Epithelial cell of prostate (primary cell): ENCODE data around the gene WFIKKN1.
A peak's percentile ranks its signal among the peaks of the same experiment; 100 is the strongest.

Experiments
- DNase-seq: peaks from one replicate; pipeline ENCODE4 v3.0.0-alpha.2; 2011; ENCODE audit warnings: low read depth, low spot score
- H3K27ac ChIP-seq: fragments of 450-650 bp; 2 replicates; pipeline ENCODE4 v1.5.1; 2017; ENCODE audit warnings: mild to moderate bottlenecking

WFIKKN1 gene

DNA sequence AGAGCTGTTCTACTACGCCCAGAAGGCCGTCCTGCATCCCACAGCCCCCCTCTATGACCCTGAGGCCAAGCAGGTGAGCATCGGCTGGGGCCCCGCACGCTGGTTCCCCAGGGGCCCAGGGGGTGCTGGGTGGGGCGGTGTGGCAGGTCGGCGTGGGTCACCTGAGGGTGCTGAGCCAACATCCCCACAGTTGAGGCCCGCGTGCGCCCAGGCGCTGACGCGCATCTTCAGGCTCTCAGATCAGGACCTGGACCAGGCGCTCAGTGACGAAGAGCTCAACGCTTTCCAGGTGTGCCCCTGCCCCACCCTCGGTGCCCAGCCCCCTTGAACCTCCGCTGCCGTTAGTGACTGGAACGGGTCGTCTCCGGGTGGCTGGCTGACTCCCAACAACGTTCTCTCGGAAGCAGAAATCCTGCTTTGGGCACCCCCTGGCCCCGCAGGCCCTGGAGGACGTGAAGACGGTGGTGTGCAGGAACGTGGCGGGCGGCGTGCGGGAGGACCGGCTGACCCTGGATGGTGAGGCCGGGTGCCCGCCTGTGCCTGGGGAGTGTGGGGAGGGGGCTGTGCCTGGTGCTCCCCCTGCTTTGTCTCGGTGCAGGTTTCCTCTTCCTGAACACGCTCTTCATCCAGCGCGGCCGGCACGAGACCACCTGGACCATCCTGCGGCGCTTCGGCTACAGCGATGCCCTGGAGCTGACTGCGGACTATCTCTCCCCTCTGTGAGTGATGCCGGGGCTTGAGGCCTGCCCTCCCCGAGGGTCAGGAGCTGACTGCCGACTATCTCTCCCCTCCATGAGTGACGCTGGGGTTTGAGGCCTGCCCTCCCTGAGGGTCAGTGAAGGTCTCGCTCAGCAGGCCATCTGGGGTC is 39.9 kb downstream of the WFIKKN1 start:
- H3K27ac ChIP-seq = no peak overlapping the region
- DNase-seq = no peak

DNA sequence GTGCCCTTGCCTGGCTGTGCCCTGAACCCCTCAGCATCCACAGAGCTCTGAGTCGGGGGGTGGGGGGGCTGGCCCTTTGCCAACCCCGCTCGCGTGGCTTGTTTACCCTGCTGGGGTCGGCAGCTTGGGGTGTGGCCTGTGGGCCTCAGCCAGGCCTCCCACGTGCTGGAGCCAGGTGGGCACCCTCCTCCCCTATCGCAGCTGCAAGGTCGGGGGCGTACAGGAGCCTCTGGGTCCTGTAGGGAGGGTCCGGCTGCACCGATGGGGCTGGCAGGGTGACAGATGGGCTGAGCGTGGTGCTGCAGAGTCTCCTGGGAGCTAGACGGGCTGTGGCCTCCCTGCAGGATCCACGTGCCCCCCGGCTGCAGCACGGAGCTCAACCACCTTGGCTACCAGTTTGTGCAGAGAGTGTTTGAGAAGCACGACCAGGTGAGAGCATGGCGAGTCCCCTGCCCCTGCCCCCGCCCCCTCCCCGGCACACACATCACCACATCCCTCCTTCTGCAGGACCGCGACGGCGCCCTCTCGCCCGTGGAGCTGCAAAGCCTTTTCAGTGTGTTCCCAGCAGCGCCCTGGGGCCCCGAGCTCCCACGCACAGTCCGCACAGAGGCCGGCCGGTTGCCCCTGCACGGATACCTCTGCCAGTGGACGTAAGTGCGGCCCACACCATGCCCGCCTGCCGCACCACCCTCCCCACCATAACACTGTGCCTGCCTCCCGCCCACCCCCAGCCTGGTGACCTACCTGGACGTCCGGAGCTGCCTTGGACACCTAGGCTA is 40.8 kb downstream of the WFIKKN1 start:
- no peak for DNase-seq
- no peak overlapping the region for H3K27ac ChIP-seq

DNA sequence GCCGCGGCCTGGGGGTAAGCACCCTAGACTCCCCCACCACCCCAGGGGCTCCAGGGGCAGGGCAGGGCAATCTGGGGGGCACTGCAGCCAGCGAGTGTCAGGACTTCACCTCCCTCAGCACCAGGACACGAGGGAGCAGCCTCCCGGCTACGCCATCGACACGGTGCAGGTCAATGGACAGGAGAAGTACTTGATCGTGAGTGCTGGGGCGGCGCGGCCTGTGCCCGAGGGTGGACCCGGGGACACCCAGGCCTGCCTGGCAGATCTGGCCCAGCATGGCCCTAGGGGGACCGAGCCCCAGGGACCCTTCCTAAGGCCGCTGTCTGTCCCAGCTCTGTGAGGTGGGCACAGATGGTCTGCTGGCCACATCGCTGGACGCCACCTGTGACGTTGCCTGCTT is 41.6 kb downstream of the WFIKKN1 start:
- H3K27ac ChIP-seq = no peak overlapping the region
- no peak for DNase-seq

DNA sequence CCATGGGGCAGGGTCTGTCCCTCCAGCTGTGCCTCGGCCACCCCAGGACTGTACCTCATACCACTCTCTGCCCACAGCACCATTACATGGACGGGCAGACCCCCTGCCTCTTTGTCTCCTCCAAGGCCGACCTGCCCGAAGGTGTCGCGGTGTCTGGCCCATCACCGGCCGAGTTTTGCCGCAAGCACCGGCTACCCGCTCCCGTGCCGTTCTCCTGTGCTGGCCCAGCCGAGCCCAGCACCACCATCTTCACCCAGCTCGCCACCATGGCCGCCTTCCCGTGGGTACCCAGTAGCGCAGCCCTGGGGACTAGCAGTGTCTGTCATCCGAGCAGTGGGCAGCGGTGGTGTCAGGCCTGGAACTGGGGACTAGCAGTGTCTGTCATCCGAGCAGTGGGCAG is 42.1 kb downstream of the WFIKKN1 start:
- no peak for DNase-seq
- peak overlapping the region; percentile 39 for H3K27ac ChIP-seq

DNA sequence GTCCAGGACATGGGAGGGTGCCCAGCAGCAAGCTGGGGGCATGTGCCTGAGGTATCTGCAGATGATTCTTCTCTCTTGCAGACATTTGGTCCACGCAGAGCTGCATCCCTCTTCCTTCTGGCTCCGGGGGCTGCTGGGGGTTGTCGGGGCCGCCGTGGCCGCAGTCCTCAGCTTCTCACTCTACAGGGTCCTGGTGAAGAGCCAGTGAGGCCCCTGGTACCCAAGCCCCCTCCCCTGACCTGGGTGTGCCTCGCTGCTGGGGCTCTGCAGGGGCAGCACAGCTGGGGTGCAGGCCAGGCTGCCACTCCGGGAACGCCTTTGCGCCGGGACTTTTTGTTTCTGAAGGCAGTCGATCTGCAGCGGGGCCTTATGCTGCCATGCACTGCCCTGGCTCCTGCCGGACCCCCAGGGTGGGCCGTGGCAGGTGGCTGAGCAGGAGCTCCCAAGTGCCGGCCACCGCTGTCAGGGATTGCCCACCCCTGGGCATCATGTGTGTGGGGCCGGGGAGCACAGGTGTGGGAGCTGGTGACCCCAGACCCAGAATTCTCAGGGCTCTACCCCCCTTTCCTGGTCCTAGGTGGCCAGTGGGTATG is 42.7 kb downstream of the WFIKKN1 start:
- no peak for DNase-seq
- peak overlapping the region; percentile 39 for H3K27ac ChIP-seq

DNA sequence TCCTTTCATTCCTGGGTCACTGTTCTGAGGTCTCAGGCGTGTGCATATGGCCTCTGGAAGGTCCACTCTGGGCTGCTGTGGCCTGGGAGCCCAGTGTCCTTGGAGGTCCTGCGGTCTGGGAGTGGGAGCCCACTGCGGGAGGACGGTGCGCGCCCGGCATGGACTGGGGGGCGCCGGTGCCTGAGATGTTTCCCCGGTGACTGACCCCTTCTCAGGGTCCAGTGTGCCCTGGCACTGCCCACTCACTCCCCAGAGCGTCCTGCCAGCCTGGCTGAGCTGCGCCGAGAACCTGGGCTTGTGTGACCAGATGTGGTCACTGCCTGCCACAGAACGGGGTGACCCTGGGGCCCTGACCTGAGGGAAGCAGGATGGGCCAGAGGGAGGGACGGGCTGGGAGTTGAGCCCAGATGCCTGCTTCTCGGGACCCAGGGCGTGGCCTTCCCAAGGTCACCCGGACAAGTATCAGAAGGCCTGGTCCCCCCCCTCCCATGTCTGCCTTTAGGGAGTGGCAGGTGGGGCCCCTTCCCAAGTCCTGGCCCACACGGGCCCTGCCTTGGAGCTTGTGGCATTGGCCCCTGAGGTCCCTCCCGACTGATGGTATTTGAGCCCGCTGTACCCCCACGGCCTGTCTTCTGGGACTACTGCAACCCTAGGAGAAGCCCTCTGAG is 43.6 kb downstream of the WFIKKN1 start:
- DNase-seq = no peak
- H3K27ac ChIP-seq = peak overlapping the region; percentile 39

DNA sequence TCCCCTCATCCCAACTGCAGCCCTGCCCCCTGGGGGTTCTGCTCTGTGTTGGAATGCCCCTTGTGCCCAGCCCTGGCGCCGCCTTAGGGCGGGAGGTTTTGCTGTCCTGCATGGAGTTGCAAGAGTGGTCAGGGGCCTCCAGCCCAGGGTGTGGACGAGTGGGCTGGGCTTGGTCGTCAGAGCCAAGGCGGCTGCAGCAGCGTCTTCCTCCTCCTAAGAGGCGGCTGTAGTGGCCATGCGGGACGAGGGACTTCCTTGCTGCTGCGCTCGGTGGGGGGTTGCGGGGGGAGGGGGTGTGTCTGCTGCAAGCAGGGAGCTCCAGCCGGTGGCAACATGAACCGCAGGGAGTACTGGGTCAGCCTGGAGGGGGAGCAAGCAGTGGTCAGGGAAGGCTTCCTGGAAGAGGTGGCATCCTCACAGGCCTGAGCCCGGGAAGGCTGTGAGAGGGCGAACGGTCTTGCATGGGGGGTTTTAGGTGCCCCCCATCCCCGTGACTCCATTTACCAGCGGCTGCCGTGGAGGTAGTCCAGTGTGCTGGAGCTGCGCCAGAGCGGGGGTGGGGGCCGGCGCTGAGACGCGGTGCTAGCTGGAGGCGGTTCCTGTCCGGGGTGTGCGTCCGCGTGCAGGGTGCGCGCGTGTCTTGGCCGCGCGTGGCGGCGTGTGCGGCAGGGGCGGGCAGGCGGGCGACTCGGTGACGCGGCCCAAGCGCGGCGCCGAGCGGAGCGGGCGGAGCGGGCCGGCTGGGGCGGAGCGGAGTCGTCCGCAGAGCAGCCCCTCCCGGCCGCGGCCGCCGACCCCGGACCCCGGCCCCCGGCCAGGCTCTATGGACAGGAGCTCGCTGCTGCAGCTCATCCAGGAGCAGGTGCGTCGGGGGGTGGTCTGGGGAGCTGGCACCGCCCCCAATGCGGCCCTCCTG is 44.4 kb downstream of the WFIKKN1 start, which contains the start of gene RHBDL1:
Gene RHBDL1, plus strand, starts transcription at position 704 of the 916 bp plus-strand sequence. Its CDS starts 120 bp downstream, at position 824.
- DNase-seq = no peak
- peak within 1 kb of the TSS; percentile 58 for H3K27ac ChIP-seq

DNA sequence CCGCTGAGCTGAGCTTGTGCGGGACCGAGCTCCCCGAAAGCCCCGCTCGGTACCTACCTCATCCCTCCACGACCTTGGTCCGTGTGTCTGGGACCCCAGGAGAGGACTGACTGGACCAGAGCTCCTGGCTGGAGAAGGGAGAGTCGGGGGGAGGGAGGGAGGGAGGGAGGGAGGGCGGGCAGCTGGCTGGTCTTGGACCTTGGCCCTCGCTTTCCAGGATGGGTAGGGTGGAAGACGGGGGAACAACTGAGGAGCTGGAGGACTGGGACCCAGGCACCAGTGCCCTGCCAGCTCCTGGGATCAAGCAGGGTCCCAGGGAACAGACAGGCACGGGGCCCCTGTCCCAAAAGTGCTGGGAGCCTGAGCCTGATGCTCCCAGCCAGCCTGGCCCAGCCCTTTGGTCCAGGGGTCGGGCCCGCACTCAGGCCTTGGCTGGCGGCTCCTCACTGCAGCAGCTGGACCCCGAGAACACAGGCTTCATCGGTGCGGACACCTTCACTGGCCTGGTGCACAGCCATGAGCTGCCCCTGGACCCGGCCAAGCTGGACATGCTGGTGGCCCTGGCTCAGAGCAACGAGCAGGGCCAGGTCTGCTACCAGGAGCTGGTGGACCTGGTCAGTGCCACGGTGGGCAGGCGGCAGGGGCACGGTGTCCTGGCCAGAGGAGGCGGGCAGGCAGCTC is 45.2 kb downstream of the WFIKKN1 start:
- DNase-seq = no peak
- peak overlapping the region; percentile 58 for H3K27ac ChIP-seq

DNA sequence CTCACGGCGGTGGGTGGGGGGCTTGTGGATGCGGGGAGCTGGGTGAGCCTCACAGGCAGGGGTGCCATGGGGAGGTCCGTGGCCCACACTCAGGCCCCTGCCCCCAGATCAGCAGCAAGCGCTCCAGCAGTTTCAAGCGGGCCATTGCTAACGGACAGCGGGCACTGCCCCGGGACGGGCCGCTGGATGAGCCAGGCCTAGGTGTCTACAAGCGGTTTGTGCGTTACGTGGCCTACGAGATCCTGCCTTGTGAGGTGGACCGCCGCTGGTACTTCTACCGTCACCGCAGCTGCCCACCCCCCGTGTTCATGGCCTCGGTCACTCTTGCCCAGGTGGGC is 45.7 kb downstream of the WFIKKN1 start:
- H3K27ac ChIP-seq = peak overlapping the region; percentile 58
- DNase-seq = no peak

DNA sequence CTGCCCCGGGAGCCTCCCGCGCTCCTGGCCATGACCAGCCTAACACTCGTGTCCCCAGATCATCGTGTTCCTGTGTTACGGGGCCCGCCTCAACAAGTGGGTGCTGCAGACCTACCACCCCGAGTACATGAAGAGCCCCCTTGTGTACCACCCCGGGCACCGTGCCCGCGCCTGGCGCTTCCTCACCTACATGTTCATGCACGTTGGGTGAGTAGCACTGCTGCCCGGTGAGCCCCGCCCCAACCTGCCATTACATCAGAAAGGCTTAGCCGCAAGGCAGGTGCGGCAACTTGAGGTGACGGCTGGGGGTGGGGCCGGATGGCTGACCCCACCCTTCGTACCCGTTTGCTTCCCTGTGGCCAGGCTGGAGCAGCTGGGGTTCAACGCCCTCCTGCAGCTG is 46.1 kb downstream of the WFIKKN1 start:
- peak; percentile 91 for DNase-seq
- H3K27ac ChIP-seq = peak overlapping the region; percentile 58

DNA sequence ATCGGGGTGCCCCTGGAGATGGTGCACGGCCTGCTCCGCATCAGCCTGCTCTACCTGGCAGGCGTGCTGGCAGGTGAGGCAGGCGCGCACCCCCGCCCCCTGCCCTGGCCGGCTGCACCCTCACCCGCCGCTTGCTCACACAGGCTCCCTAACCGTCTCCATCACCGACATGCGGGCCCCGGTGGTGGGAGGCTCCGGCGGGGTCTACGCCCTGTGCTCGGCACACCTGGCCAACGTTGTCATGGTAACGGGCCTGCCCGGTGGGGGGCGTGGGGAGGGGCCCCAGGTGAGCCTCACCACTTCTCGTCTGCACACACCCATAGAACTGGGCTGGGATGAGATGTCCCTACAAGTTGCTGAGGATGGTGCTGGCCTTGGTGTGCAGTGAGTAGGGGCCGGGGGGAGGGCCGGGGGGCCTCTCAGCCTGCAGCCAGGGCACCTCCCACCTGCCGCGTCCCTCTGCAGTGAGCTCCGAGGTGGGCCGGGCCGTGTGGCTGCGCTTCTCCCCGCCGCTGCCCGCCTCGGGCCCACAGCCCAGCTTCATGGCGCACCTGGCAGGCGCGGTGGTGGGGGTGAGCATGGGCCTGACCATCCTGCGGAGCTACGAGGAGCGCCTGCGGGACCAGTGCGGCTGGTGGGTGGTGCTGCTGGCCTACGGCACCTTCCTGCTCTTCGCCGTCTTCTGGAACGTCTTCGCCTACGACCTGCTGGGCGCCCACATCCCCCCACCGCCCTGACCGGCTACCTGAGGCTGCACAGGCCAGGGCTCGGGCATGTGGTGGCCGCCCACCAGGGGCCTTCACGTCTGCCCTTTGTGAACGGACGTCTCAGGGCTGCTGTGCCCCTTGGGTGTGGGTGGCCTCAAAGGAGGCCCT is 46.8 kb downstream of the WFIKKN1 start:
- DNase-seq = no peak
- H3K27ac ChIP-seq = peak overlapping the region; percentile 58

DNA sequence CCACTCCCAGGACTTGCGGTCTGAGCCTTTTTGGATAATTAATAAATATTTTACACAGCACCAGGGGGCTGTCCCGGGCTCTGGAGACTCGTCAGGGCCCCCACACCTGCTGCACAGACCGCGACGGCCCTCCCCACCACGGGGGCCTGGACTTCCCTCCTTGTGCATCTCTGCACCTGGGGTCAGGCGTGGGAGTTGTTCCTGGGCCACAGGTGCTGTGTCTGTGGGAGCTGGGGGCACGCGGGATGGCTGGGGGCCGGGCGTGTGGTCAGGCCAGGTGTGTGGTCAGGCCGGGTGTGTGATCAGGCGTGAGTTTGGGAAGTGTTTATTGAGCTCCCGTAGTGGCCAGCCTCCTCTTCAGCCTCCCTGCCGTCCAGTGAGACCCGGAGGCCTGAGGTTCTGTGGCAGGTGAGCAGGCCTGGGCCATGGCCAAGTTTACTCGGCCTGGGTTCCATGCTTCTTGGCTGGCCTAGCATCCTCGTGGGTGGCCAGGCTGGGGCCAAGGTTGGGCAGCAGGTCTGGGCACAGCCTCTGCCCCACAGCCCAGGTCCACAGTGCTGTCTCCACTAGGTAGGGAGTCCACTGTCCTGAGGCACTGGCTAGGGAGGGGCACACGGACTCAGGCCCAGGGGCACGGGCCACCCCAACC is 47.5 kb downstream of the WFIKKN1 start:
- no peak overlapping the region for H3K27ac ChIP-seq
- DNase-seq = no peak

DNA sequence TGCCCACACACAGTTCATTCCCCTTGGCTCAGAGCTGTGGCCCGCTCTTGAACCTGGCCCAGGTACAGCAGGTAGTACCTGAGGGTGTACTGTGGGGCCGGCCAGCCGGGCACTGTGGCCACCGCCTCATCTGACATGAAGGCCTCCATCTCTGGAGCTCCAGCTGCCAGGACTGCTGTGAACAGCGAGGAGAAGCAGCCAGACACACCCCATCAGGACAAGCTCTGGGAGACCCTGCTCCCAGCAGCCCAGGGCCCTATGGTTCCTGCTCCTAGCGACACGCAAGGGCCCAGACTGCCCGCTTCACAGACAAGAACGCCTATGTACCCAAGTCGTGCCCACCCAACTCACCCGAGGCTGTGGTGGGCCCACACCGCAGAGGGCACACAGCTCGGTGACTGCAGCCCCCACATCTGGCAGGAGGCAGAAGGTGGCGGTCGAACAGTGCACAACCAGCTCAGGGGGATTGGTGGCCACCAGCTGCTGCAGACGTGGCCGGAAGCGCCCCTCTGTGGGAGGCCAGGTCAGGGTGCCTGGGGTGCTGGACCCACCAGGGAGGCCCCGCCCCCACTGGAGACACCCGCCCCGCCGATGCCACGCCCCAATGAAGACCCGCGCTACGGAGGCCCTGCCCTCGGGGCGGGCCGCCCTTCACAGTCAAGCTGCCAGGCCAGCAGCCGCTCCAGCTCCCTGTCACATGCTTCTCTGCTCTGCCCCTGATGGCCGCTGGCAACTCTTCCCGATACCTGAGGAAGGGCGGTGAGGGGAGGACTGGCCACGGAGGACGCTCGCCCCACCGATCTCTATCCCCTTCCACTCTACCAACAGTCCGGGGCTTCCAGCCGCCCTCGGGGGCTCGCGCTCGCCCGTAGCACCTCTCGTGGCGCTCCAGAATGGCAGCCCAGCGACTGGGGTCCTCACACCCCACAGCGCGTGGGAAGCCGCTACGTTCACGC is 48.4 kb downstream of the WFIKKN1 start:
- peak overlapping the region; percentile 84 for H3K27ac ChIP-seq
- no peak for DNase-seq

DNA sequence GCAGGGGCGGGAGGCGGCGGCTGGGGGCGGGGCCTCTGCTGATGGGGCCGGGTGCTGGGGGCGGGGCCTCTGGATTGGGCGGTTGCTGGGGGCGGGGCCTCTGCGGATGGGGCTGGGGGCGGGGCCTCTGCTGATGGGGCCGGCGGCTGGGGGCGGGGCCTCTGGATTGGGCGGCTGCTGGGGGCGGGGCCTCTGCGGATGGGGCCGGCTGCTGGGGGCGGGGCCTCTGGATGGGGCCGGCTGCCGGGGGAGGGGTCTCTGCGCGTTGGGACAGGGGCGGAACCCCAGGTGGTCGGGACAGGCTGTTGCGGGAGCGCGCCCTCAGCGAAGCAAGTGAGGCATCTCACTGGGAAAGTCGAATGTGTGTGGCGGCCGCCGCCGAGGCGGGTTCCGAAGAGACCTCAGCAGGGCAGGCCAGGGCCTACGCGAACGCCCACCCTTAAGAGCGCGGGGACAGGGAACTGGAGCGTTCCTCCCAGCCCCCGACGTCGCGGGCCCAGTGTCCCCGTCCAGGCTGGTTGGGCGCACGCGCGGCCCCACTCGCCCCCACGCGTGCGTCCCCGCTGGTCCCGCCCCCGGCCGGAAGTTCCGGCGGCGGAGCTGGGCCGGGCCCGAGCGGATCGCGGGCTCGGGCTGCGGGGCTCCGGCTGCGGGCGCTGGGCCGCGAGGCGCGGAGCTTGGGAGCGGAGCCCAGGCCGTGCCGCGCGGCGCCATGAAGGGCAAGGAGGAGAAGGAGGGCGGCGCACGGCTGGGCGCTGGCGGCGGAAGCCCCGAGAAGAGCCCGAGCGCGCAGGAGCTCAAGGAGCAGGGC is 49.2 kb downstream of the WFIKKN1 start, which contains the start of gene STUB1:
Gene STUB1, plus strand, starts transcription at position 597 of the 811 bp plus-strand sequence. Its CDS starts 116 bp downstream, at position 713.
- H3K27ac ChIP-seq = peak within 1 kb of the TSS; percentile 84
- DNase-seq = peak; percentile 20

DNA sequence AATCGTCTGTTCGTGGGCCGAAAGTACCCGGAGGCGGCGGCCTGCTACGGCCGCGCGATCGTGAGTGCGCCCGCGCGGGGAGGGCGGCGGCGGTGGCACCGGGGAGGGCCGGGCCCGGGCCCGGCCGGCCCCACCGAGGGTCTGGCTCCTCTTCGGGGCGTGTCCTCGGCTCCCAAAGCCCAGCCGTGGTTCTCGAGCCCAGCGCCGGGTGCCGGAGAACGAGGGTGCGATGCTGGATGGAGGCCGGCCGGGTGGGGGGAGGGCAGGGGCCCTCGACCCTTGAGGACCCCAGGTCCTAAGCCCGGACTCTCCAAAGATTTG is 49.8 kb downstream of the WFIKKN1 start:
- no peak for DNase-seq
- peak overlapping the region; percentile 84 for H3K27ac ChIP-seq
